GM19452 (cell line): Measurements from ENCODE around the gene FIGNL2.

Experiments
- ATAC-seq: cut with Tn5 transposase; IDR thresholded peaks from one replicate; pipeline ENCODE4 v1.9.1; 2021; ENCODE audit not compliant: unreplicated experiment

The FIGNL2 gene

DNA sequence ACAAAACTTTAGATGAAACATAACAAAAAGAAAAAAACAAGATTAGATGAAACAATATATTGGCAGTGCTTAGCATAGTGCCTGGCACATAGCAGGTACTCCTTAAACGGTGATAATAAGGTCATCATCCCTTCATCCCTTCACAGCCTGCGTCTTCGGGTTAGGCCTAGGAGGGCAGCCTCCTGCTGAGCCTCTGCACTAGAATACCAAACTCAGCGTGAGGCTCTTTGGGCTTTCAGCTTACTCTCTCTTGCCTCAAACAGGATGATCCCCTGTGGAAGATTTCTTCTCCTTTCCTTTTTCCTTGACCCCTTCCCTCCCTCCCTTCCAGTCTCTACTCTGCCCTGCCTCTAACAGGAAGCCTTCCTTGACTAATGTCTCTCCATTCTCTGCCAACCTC, 14.4 kb upstream of the FIGNL2 start:
- ATAC-seq: no peak

DNA sequence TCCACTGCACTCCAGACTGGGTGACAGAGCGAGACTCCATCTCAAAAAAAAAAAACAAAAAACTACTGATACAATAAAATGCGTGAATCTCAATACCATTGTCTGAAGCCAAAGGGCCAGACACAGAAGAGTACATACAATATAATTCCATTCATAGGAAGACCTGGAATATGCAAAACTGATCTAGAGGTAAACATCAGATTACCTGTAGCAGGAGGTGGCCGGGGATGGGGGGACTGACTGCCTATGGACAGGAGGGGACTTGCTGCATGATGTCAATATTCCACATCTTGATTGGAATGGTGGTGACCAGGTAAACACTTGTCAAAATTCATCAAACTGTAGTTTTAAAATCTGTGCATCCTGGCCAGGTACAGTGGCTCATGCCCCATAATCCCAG, 12.5 kb upstream of the FIGNL2 start:
- no peak for ATAC-seq

DNA sequence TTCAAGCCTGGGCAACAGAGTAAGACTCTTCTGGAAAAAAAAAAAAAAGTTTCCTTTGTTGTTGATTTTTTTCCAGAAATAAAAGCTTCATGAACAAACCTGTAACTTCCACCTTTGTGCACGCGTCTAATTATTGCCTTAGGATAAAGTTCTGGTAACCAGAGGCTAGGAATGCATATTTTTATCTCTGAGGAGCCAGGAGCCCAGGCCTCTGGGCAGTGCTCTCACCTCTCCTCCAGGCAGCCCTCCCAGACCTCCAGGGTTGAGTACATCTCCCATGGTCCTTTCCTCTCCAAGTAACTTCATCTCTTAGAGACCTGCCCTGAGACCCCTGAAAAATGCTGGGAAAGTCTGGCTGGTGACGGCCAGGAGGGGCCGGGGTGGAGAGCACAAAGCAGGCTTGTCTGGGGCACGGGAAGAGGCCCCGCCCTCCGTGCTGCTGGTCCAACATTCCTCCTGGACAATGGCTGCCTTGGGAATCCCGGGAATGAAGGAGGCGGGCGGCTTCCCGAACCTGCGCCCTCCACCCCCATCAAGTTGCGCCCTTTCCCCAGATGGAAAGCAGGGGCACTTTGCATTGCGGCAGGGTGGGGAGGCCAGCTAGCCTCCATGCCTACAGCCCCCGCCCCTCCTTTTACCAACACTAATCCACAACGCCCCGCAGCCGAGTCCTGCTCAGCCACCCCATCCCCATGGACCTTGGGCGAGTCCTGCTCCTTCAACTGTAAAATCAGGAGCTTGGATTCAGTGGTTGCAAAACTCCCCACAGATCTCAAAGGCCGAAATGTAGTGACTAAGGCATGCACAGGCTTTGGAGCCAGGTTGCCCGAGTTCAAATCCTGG, 7.3 kb upstream of the FIGNL2 start:
- ATAC-seq: no peak

DNA sequence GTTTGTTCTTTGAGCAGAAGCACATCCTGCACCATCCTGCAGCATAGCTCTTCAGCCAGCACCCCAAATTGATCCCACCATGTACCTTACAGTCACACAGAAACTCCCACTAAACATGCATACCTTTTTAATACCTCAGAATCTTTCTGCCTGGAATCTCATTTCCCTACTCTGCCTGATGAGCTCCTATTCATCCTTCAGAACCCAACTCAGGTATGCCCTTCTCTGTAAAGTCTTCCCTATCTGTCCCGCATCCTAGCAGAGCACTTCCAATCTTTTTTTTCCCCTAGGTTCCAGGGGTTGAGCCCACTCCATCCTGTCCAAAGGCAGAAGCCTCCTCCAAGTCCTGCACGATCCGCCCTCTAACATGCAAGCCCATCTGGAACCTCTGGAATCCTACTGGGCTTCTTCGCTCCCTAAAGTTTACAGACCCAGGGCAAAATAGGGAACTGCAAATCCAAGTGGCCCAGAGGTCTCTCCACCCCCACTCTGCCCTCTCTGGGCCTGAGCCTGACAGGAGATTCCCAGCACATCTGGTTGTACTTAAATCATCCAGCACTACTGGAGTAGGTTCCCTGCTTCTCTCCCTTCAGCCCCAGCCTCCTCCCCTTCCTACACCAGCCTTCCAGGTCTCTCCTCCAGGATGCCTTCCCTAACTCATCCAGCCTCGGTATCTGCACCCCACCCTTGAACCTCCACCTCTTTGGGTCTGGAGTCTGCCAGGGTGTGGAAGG, 4.1 kb upstream of the FIGNL2 start:
- no peak for ATAC-seq

DNA sequence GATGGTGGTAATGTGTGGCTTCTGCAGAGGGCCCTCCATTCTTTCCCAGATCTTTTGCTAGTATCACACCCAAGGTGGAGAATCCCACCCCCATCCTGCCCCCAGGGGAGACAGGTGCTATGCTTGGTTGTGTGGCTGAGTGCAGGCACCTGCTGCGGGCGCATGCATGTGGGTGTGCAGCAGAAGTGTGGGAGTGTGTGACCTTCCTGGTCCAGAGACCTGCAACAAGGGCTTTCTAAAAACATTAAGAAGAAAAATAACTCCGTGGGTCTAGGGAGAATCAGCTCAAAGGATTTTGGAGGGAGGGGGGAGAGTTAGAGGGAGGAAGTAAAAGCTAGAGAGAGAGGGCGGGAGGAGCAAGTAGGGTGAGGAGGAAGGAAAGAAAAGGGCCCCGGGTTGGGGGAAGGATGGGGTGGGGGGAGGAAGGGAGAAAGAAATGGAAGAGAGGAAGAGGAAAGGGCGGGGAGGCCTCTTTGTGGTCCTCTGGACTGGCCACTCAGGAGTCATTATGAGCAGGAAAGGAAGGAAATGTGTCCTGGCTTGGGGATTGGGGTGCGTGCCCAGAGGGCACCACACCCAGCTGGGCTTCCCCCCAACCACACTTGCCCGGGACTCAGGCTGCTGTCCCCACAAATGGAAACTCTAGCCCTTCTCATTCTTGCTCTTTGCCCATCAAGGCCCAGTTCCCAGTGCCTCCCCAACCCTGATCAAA, 3.1 kb upstream of the FIGNL2 start:
- ATAC-seq: no peak

DNA sequence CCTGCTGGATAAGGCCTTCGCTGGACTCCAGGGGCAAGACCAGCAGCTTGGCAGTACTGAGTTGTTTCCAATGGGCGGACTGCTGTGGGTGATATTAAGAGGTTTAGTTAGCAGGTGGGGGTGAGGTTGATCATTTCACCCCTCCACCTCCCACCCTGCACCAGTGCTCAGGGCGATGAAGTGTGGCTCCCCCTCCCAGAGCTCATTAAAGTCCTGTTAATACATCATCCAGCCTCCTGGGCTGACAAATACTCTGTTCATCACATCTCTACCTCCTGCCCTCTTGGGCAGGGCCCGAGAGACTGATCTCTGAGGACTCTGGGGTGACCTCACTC, 2.4 kb upstream of the FIGNL2 start:
- ATAC-seq: no peak

DNA sequence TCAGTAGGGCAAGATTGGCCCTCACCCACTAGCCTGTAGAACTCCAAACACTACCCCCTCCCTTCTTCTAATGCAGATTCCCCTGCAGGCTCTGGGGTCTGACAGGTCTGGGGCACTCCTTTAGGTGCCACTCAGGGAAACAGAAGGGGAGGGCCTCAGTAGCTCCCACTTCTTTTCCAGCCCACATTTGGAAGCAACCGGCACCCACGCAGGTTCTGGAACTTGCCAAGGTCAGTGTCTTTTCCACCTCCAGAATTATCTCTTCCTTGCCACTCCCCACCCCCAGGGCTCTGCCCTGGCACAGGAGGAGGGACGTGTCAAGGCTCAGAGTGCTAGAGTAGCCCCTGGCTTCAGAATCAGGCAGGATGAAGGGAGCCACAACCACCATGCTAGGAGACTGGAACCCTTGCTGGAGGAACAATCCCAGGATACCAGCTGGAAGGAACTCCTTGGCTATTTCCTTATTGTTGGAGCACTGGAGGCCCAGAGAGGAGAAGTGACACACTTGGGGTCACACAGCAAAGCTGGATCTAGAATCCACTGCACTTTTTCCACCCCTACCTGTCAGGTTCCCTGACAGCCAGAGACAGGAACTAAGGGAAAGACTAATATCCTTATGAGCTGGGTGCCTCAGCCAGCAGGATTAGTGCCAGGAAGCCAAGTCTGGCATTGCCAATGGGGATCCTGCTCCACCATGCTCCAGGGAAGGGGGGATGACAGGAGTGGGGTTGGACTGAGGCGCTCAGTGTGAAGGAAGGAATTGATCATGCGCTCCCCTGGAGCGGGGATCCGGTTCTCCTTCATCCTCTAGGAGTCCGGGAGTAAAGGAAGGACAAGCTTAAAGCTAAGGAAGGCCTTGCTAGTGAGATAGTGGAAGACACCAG, 1.8 kb upstream of the FIGNL2 start:
- ATAC-seq: no peak

DNA sequence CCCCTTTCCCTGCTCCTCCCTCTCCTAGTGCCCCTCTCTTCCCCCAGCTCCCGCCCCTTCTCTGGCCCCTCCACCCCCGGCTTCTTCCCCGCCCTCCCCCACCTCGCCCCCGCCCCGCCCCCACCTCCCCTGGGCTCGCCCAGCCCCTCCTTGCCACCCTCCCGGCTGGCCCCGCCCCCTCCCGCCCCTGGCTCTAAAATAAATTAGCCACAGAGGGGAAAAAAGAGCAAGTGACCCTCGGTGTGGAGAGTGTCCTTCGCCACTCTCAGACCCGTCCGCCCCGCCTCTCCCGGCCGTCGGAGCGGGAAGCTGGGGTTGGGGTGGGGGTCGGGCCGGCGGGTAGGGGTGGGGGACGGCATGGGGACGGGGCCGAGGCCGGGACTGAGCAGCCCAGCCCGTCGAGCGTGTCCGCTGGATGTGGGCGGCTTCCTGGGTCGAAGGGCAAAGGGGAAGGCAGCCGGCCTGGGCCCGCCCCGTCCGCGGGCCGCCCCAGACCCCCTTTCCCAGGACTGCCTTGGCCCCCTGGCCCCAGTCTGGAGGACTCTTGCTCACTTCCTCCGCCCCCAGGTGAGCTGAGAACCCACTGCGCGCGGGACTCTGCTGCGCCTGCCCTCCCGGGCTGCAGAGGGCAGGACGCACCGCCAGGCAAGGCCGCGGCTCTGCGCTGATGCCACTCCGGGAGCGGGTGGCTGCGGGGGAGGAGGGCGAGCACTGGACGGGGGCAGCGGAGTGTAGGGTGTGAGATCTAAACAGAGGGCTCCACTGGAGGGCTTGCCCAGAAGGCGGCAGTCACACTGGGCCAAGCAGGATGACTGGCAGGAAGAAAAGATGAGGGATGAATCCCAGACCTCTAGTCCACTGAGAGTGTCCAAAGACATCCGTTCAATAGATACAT, 570 bp upstream of the FIGNL2 start:
- ATAC-seq: no peak

DNA sequence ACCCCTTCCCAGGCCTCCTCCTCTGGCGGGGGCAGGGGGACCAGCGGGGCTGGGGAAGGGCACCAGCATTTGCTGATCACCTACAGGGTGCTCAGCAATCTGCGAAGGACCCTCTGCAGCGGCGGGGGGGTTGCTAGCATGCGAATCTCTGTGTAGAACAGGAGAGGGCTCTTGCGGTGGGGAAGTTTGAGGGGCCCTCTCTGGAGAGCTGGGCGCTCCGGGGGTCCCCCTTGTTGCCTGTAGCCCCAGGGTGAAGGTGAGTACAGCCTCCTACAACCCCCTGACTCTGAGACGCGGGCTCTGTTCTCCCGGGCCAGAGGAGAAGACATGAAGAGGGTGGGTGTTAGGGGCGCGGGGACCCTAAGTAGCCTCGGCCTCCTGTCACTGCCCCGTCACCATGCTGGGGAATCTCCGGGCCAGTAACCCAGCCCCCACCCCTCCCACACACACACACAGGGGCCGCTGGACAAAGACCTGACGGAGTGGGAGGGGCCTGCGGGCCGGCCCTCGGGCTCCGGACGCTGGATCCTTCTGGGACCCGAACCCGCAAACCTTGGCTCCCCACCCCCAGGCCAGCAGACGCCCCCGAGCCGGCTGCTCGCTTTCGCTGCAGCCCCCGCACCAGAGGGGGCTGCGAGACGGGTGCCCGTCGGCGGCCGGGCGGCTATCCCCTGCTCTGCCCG, 734 bp downstream of the FIGNL2 start:
- ATAC-seq: no peak

DNA sequence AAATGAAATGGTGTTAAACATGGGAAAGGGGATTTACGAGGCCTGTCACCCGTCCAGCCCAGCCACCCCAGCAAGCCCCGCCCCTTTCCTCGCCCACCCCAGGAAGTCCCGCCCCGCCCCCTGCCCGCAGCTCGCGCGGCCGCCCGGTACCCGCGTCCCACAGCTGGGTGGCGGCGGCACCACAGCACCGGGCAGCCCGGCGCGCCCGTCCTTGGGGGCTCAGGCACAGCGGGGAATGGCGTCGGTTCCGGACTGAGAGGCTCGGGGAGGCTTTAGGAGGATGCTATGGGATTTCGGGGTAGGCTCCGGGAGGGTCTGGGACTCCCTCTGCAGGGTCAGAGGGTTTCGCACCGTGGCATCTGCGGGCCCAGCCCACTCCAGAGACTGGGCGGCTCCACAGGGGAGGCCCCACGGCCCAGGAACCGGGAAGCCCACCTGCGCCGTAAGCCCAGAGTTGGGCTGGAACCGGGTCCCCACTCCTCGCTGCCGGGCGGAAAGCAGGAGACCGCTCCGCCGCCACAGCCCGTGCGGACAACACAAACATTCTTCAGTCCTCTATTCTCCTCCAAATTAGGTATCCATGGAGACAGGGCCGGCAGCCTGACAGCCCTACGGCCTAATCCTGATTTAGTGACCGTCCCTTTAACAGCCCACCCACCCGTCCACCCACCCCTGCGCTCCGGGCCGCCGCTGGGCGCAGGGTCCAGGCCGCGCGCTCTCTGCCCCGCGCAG, 1.4 kb downstream of the FIGNL2 start:
- no peak for ATAC-seq

DNA sequence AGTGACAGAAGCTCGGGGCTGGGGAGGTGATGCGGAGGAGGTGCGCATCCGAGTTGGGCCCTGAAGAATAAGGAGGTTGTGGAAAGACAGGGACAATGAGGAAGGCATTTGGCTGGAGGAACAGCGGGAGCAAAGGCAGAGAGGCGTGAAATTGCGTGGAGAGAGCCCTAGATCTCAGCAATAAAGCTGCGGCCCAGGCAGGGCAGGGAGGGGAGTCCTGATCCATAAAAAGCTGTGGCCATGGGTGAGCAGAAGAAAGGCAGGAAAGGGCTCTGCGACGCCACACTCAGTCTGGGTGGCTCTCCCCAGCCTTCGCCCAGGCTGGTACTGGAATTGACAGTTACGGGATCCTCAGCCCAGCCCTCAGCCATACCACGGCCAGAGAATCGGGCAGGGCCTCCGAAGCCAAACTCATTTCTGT, 2.2 kb downstream of the FIGNL2 start:
- ATAC-seq: no peak

DNA sequence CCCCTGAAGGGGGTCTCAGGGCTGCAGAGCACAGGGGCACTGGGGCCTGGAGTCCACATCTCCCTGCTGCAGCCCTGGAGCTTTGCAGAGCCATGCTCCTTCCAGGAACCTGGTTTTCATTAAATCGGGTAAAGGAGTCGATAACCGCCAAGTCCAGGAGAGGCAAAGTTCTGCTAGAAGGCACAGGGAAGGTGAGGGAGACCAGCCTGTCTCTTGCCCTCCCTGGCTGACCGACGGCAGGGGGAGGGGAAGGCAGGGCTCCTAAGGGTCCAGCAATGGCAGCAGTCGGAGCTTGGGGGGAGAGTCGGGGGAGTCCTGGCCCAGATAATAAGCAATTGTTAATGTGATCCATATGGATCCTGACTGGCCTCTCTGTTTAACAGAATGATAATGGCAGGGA, 3.0 kb downstream of the FIGNL2 start:
- ATAC-seq: no peak

DNA sequence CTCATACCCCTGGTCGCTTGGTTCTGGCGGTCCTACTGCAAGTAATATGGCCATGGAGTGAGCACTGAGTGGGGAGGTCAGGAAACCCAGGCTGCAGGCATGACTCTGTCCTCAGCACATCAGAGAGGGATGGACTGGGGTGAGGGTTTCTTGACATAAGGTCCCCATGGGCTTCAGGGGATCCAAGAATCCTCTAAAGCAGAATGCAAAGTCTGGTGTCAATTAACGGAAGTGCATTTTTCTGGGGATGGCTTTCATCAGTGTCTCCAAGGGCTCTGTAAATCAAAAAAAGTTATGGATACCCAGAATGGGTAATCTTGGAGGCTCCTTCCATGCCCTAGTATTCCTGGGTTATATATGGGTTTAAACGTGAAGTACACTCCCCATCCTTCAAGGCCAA, 3.7 kb downstream of the FIGNL2 start:
- ATAC-seq: no peak

DNA sequence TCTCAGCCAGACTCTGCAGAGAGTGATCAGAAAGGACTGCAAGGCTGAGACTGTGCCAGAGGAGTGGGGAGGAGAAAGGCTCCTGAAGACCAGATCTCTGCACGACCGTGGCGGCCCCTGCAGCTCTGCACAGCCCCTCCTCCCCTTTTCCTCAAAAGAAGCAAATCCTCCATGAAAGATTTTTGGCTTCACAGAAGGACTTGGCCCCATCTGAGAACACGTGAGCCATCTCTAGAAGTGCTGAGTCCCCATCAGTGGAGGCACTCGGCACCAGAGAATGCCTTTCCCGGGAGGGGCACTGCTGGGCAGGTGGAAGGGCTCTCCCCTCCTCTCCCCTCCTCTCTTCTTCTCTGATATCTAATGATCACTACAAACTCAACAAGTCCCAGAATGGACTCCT, 6.8 kb downstream of the FIGNL2 start:
- ATAC-seq: no peak

DNA sequence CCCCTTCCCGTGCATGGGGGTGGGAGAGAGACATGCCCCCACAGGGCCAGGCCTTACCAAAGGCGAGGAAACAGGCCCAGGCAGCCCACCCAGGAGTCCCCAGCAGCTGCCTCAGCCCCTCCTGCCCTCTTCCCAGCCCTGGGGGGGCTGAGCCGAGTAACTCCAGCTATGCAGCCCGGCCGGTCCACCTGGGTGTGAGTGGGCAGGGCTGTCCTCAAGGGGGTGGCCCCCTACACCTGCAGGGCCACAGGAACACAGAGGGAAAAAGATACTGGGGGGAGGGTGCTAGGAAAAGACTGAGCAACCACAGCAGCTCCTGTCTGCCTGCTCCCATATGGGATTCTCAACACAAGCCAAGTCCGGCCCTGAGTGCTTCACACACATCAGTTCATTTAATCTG, 7.6 kb downstream of the FIGNL2 start:
- no peak for ATAC-seq

DNA sequence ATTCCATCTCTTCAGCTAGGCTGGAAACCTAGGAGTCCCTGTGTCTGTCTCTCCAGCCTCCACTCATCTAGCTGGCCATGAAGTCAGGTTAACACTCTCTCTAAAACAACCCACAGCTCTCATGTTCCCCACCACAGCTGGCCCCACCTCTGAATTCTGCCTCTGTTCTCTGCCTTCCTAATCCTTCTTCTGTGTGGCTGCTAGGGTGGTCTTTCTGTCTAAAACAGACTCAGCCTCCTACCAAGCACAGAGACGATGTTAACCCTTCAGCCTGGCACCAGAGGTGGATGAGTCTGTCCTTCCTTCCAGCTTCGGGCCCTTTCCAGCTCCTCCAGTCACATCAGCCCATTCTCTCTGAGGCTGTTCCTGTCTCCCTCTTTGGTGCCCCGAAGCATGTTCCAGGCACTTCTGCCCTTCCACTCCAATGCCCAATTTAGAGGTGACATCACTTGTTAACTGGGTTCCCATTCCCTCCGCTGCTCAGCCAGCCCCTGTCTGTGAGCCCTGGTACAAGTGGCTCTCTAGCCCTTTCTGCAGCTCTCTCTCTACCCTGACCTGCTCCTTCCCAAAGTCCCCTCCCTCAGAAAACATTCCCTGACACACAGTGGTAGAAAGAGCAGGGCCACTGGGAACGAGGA, 9.1 kb downstream of the FIGNL2 start:
- ATAC-seq: no peak

DNA sequence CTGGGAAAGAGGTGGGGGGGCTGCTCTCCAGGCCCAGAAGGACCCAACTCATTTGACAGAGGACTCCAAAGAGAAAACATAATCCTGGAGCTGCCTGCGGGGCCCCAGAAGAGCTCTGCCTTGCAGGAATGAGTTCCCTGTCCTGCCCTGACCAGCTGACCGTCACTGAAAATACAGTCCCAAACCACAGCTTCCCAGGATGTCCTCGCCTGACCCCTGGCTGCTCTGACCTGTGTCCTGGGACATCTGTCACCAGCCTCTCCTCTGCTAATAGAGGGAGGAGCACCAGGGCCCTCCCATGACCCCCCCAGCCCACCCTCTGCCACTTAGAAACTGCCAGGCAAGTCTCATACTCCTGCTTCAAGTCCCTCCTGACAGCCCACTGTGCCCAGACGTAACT, 9.8 kb downstream of the FIGNL2 start:
- no peak for ATAC-seq

DNA sequence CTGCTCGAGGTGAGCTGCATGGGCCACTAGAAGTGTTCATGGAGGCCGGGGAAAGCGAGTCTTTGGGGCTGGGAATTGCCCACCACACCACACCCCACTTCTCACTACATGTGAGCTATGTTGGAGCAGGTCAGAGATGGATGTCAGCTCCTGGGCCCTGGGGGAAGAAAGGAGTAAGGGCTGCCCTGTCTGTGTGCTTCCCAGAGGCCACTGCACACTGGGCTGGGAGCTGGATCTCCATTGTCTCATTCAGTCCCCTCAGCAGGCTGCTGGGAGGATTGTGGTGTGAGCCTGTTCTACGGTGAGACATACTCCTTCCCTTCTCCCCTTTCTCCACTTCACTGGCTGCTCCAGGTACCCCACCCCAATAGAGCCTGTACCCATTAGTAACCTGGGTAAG, 10.5 kb downstream of the FIGNL2 start:
- no peak for ATAC-seq
